IMR-90 (cell line): ENCODE results near the gene CHRNB1. TPM values are rescaled to one million over a fixed set of nuclear protein-coding genes. Genes with fewer than 3 reads are reported as not detected.
A peak's percentile ranks its signal among the peaks of the same experiment; 100 is the strongest.

ENCODE experiments used
- ATAC-seq: fragments of 200-7000 bp; cut with Tn5 transposase; 2 replicates; pipeline ENCODE4 v1.9.1; 2020; ENCODE audit warnings: low read depth, mild to moderate bottlenecking, moderate library complexity
- BruUV-seq: library from RNA; stranded (reverse); fragments of 400-500 nt; replicated peaks from 2 replicates; lab custom pipeline; 2021; lab: Mats Ljungman, UMichigan
- CTCF ChIA-PET: fragments of 300-600 bp; formaldehyde crosslinking; extraction: SDS; loops from one replicate; lab custom pipeline; 2021; ENCODE audit warnings: antibody characterized with exemption; lab: Yijun Ruan, JAX
- POLR2A ChIA-PET: fragments of 300-600 bp; sonication (Branson Sonifier 250); formaldehyde crosslinking; loops from one replicate; lab custom pipeline; 2022; ENCODE audit warnings: antibody characterized with exemption; ENCODE audit not compliant: unreplicated experiment; lab: Charles Lee
- DNase-seq: peaks from one replicate; pipeline ENCODE4 v3.0.0; 2013
- H2AFZ ChIP-seq: replicated peaks from 2 replicates; pipeline ENCODE3; 2013; ENCODE audit warnings: low read length, mild to moderate bottlenecking; ENCODE audit not compliant: poor library complexity
- H2AK5ac ChIP-seq: 2 replicates; pipeline ENCODE4 v1.6.1; 2013; ENCODE audit warnings: low read depth, low read length, inconsistent platforms
- H2AK9ac ChIP-seq: replicated peaks from 2 replicates; pipeline ENCODE3; 2013; ENCODE audit warnings: mild to moderate bottlenecking, low read depth, low read length, moderate library complexity; ENCODE audit not compliant: poor library complexity
- H2BK120ac ChIP-seq: 2 replicates; pipeline ENCODE4 v1.6.1; 2013; ENCODE audit warnings: low read depth, low read length, inconsistent platforms
- H2BK15ac ChIP-seq: 3 replicates; pipeline ENCODE4 v1.6.1; 2013; ENCODE audit warnings: low read depth, low read length, inconsistent platforms
- H2BK20ac ChIP-seq: 2 replicates; pipeline ENCODE4 v1.6.1; 2013; ENCODE audit warnings: low read depth, mild to moderate bottlenecking, inconsistent platforms, low read length, moderate library complexity
- H2BK5ac ChIP-seq: 2 replicates; pipeline ENCODE4 v1.6.1; 2013; ENCODE audit warnings: mild to moderate bottlenecking, low read depth, low read length, inconsistent platforms; ENCODE audit not compliant: poor library complexity, severe bottlenecking
- H3K14ac ChIP-seq: replicated peaks from 2 replicates; pipeline ENCODE4 v1.6.1; 2013; ENCODE audit warnings: low read depth, low read length, inconsistent platforms
- H3K18ac ChIP-seq: 2 replicates; pipeline ENCODE4 v1.6.1; 2013; ENCODE audit warnings: low read depth, low read length, control low read depth
- H3K23ac ChIP-seq: 2 replicates; pipeline ENCODE4 v1.6.1; 2013; ENCODE audit warnings: low read depth, low read length, inconsistent platforms
- H3K27ac ChIP-seq: 2 replicates; pipeline ENCODE4 v1.5.1; 2013; ENCODE audit warnings: mild to moderate bottlenecking, control low read depth, low read length; ENCODE audit not compliant: insufficient read depth
- H3K27me3 ChIP-seq: 2 replicates; pipeline ENCODE4 v1.6.1; 2013; ENCODE audit warnings: low read length; ENCODE audit not compliant: control insufficient read depth, insufficient read depth
- H3K36me3 ChIP-seq: 2 replicates; pipeline ENCODE4 v1.6.1; 2013; ENCODE audit warnings: low read length, mixed read lengths; ENCODE audit not compliant: control insufficient read depth, insufficient read depth
- H3K4ac ChIP-seq: 2 replicates; pipeline ENCODE4 v1.6.1; 2013; ENCODE audit warnings: low read depth, low read length, inconsistent platforms
- H3K4me1 ChIP-seq: 2 replicates; pipeline ENCODE4 v1.6.1; 2013; ENCODE audit warnings: low read length, mixed read lengths; ENCODE audit not compliant: control insufficient read depth, insufficient read depth
- H3K4me2 ChIP-seq: 2 replicates; pipeline ENCODE4 v1.6.1; 2013; ENCODE audit warnings: low read depth, mild to moderate bottlenecking, control low read depth, low read length, moderate library complexity
- H3K4me3 ChIP-seq: 2 replicates; pipeline ENCODE4 v1.5.1; 2013; ENCODE audit warnings: low read depth, mild to moderate bottlenecking, control low read depth, low read length, moderate library complexity; ENCODE audit not compliant: insufficient read depth
- H3K56ac ChIP-seq: 2 replicates; pipeline ENCODE4 v1.6.1; 2013; ENCODE audit warnings: low read length, inconsistent platforms; ENCODE audit not compliant: insufficient read depth; ENCODE audit errors: extremely low read depth
- H3K79me1 ChIP-seq, 2 experiments: 2 replicates each; pipeline ENCODE4 v1.6.1; 2013; ENCODE audit warnings: low read length in 2 of 2, inconsistent platforms in 1 of 2, low read depth in 1 of 2
- H3K9ac ChIP-seq: 2 replicates; pipeline ENCODE4 v1.6.1; 2013; ENCODE audit warnings: low read depth, low read length, control low read depth
- H3K9me1 ChIP-seq: 2 replicates; pipeline ENCODE4 v1.6.1; 2013; ENCODE audit warnings: low read length, inconsistent platforms; ENCODE audit not compliant: insufficient read depth
- H3K9me3 ChIP-seq: 2 replicates; pipeline ENCODE4 v1.6.1; 2013; ENCODE audit warnings: low read length; ENCODE audit not compliant: control insufficient read depth, insufficient read depth
- H4K20me1 ChIP-seq: 2 replicates; pipeline ENCODE4 v1.6.1; 2013; ENCODE audit warnings: low read length, inconsistent platforms; ENCODE audit not compliant: insufficient read depth
- H4K5ac ChIP-seq: 2 replicates; pipeline ENCODE4 v1.6.1; 2013; ENCODE audit warnings: mild to moderate bottlenecking, low read depth, low read length, control low read depth
- H4K8ac ChIP-seq, 2 experiments: 2 replicates each; pipeline ENCODE4 v1.6.1; 2013; ENCODE audit warnings: low read depth in 2 of 2, low read length in 2 of 2, control low read depth in 1 of 2, inconsistent platforms in 1 of 2
- H4K91ac ChIP-seq: 2 replicates; pipeline ENCODE4 v1.6.1; 2013; ENCODE audit warnings: low read depth, low read length, inconsistent platforms; ENCODE audit not compliant: insufficient read depth
- CTCF ChIP-seq: conservative IDR thresholded peaks from 2 replicates; pipeline ENCODE4 v1.5.1; 2012; ENCODE audit warnings: mild to moderate bottlenecking, low read depth, low read length, improper control_type of control experiment
- FOS ChIP-seq: fragments of 150-350 bp; IDR thresholded peaks from 2 replicates; pipeline ENCODE4 v1.6.1; 2016; ENCODE audit warnings: low read depth, low read length
- MAZ ChIP-seq: IDR thresholded peaks from 2 replicates; pipeline ENCODE4 v1.6.1; 2012; ENCODE audit warnings: low read depth, mild to moderate bottlenecking, low read length, improper control_type of control experiment, moderate library complexity, borderline replicate concordance
- USF2 ChIP-seq: fragments of 150-350 bp; IDR thresholded peaks from 2 replicates; pipeline ENCODE4 v1.6.1; 2017; ENCODE audit warnings: mild to moderate bottlenecking, antibody characterized with exemption, low read length, low read depth
- WGBS, 2 experiments: methylation state at CpG; one replicate each; pipeline versions ENCODE4 v1.1.5 to v1.1.7; 2013; ENCODE audit warnings: missing lambda C conversion rate in 2 of 2; ENCODE audit not compliant: insufficient read length in 1 of 2; ENCODE audit errors: extremely low coverage in 2 of 2; 5-methylcytosine and 5-hydroxymethylcytosine counted together
- dilution Hi-C: fragments of 300-500 bp; cut with HindIII; formaldehyde crosslinking; loops from one replicate; pipeline ENCODE4 v1.14.3; 2018; ENCODE audit warnings: low sequenced_read_pairs; ENCODE audit not compliant: unreplicated experiment
- in situ Hi-C: fragments of 300-500 bp; cut with MboI; formaldehyde crosslinking; loops from 3 replicates; pipeline ENCODE4 v1.14.3; 2019; ENCODE audit warnings: low sequenced_read_pairs, inconsistent platforms, mixed read lengths
- intact Hi-C: fragments of 100-400 bp; cut with micrococcal nuclease; formaldehyde crosslinking; loops from 2 replicates; pipeline ENCODE4 v1.10.0; 2022
- polyA plus RNA-seq, 3 experiments: library from polyadenylated mRNA; depleted of rRNA; stranded (reverse); fragments of >200 nt; gene quantifications; 2 replicates each; pipeline ENCODE4 v1.2.3, GENCODE V29; 2012; ENCODE audit warnings: low replicate concordance in 1 of 3
- total RNA-seq: library from RNA; depleted of rRNA; stranded (reverse); fragments of >200 nt; gene quantifications from 2 replicates; pipeline ENCODE4 v1.2.3, GENCODE V29; 2012

The CHRNB1 gene
- total and polyA plus RNA-seq, 2 of the 4 experiments (the other 2 are of a cell fraction), result 4.3 to 6.0 TPM

- peaks cover 5 to 67% of the 10 kb centered on the region in 2 experiments; a peak in 3 of 4 replicates for H3K79me1 ChIP-seq
- H2BK120ac ChIP-seq, result peak overlapping the region; percentile 60; the same call in 1 of the 2 replicates
- no peak overlapping the region for H2BK20ac ChIP-seq
- H2AK5ac ChIP-seq, result peak overlapping the region; percentile 89
- H2BK5ac ChIP-seq, result peak overlapping the region; percentile 86
- DNase-seq (no peak), ATAC-seq (no peak)
- peak overlapping the region; percentile 85 for H3K4me2 ChIP-seq
- no peak overlapping the region for H4K5ac ChIP-seq
- H4K8ac ChIP-seq, result peak overlapping the region; percentile 30 to 48; a peak in 1 of 4 replicates
- no peak overlapping the region for H3K18ac ChIP-seq
- peak overlapping the region; percentile 74 for H3K14ac ChIP-seq
- peaks cover 64% of the 10 kb centered on the region for H4K20me1 ChIP-seq
- H3K4ac ChIP-seq, result peak overlapping the region; percentile 93
- 93% methylated on average over 5 of the region's 5 CpGs; no CpG with 5 or more reads in 1 of the 2 experiments for WGBS, 2 experiments
- peak overlapping the region; percentile 48; the same call in 1 of the 2 replicates for H3K56ac ChIP-seq
- H3K9ac ChIP-seq, result peak overlapping the region; percentile 94
- 0 out of 3 replicates have a peak overlapping the region, but pooled peaks have one; percentile 16 for H2BK15ac ChIP-seq
- H3K23ac ChIP-seq, result peak overlapping the region; percentile 39; the same call in 1 of the 2 replicates
- no TSS peak for BruUV-seq
- dilution Hi-C loops (no loop called here), in situ Hi-C loops (no loop called here), intact Hi-C loops (loop anchor here (1.0 kb wide), 1 partner anchor 40 kb away; no protein-coding TSS in a partner anchor)
- H2AFZ ChIP-seq, result no peak overlapping the region
- ChIA-PET CTCF (interaction anchor here (2.2 kb wide), 1 partner anchor 40 kb away, joined by 10 read pairs; no protein-coding TSS in a partner anchor), POLR2A (no interaction called here)
- H3K9me3 ChIP-seq, result no peaks in the 10 kb centered on the region
- H3K27ac ChIP-seq, result peak overlapping the region; percentile 91
- H4K91ac ChIP-seq, result peak overlapping the region; percentile 94
- H3K27me3 ChIP-seq, result no peaks in the 10 kb centered on the region
- H3K4me3 ChIP-seq, result peak overlapping the region; percentile 76; the same call in 1 of the 2 replicates
- peak overlapping the region; percentile 98 for H2AK9ac ChIP-seq
- TF ChIP-seq CTCF (no peak), USF2 (no peak), MAZ (no peak), FOS (no peak)
- peaks cover 22% of the 10 kb centered on the region for H3K4me1 ChIP-seq
- H3K36me3 ChIP-seq, result peaks cover 5% of the 10 kb centered on the region; the same call in 1 of the 2 replicates
- peaks cover 27% of the 10 kb centered on the region for H3K9me1 ChIP-seq
These were observed 32.1 kb downstream of the CHRNB1 start for GRCh38 chr17:7476951-7477350.
